WTC11 (cell line): ENCODE data around the gene VSIG10L2. TPM values are rescaled to one million over a fixed set of nuclear protein-coding genes. Genes with fewer than 3 reads are reported as not detected.
A peak's percentile ranks its signal among the peaks of the same experiment; 100 is the strongest.

ENCODE experiments used
- ARID4B ChIP-seq: sonication (generic); formaldehyde crosslinking; IDR thresholded peaks from 2 replicates; pipeline ENCODE4 v1.8.0; 2023; ENCODE audit warnings: missing genetic modification reagents, mild to moderate bottlenecking, borderline replicate concordance
- CREB1 ChIP-seq: sonication (generic); formaldehyde crosslinking; IDR thresholded peaks from 2 replicates; pipeline ENCODE4 v1.8.0; 2023; ENCODE audit warnings: mild to moderate bottlenecking, missing genetic modification reagents
- CREM ChIP-seq: sonication (generic); formaldehyde crosslinking; IDR thresholded peaks from 2 replicates; pipeline ENCODE4 v1.8.1; 2022; ENCODE audit warnings: mild to moderate bottlenecking, missing genetic modification reagents, moderate library complexity
- ELF4 ChIP-seq: sonication (generic); formaldehyde crosslinking; IDR thresholded peaks from 2 replicates; pipeline ENCODE4 v1.8.1; 2022; ENCODE audit warnings: low read depth, mild to moderate bottlenecking, moderate library complexity, missing genetic modification reagents
- ESRRA ChIP-seq: sonication (generic); formaldehyde crosslinking; IDR thresholded peaks from 2 replicates; pipeline ENCODE4 v1.8.1; 2022; ENCODE audit warnings: mild to moderate bottlenecking, missing genetic modification reagents, borderline replicate concordance
- FOXP4 ChIP-seq: sonication (generic); formaldehyde crosslinking; IDR thresholded peaks from 2 replicates; pipeline ENCODE4 v1.8.0; 2022; ENCODE audit warnings: mild to moderate bottlenecking, missing genetic modification reagents
- GTF2I ChIP-seq: fragments of 250-450 bp; sonication (Bioruptor Pico); conservative IDR thresholded peaks from 2 replicates; pipeline ENCODE4 v1.4.0; 2021; ENCODE audit warnings: mild to moderate bottlenecking
- KAT7 ChIP-seq: sonication (generic); formaldehyde crosslinking; IDR thresholded peaks from 2 replicates; pipeline ENCODE4 v1.8.1; 2023; ENCODE audit warnings: missing genetic modification reagents, mild to moderate bottlenecking, borderline replicate concordance
- MXD4 ChIP-seq: fragments of 250-450 bp; sonication (Bioruptor Pico); IDR thresholded peaks from 2 replicates; pipeline ENCODE4 v1.8.0; 2021; ENCODE audit warnings: mild to moderate bottlenecking, moderate library complexity, borderline replicate concordance
- NFYB ChIP-seq: sonication (generic); formaldehyde crosslinking; conservative IDR thresholded peaks from 2 replicates; pipeline ENCODE4 v1.8.0; 2022; ENCODE audit warnings: low read depth, missing genetic modification reagents
- NR2C2 ChIP-seq: sonication (generic); formaldehyde crosslinking; IDR thresholded peaks from 2 replicates; pipeline ENCODE4 v1.8.0; 2022; ENCODE audit warnings: mild to moderate bottlenecking, missing genetic modification reagents
- SP1 ChIP-seq: sonication (generic); formaldehyde crosslinking; conservative IDR thresholded peaks from 2 replicates; pipeline ENCODE4 v1.8.1; 2022; ENCODE audit warnings: missing genetic modification reagents
- TEAD4 ChIP-seq: sonication (generic); formaldehyde crosslinking; IDR thresholded peaks from 2 replicates; pipeline ENCODE4 v1.8.0; 2022; ENCODE audit warnings: mild to moderate bottlenecking, missing genetic modification reagents
- TP53 ChIP-seq: sonication (generic); formaldehyde crosslinking; IDR thresholded peaks from 2 replicates; pipeline ENCODE4 v1.8.1; 2023; ENCODE audit warnings: mild to moderate bottlenecking, missing genetic modification reagents
- ZBTB43 ChIP-seq: sonication (generic); formaldehyde crosslinking; IDR thresholded peaks from 2 replicates; pipeline ENCODE4 v1.8.1; 2023; ENCODE audit warnings: mild to moderate bottlenecking, missing genetic modification reagents
- ZNF396 ChIP-seq: fragments of 250-450 bp; sonication (Bioruptor Pico); IDR thresholded peaks from 2 replicates; pipeline ENCODE4 v1.8.0; 2021; ENCODE audit warnings: mild to moderate bottlenecking, moderate library complexity, borderline replicate concordance
- total RNA-seq: library from RNA; stranded (reverse); gene quantifications from 3 replicates; pipeline ENCODE4 v1.2.3, GENCODE V29; 2021
- TF ChIP-seq, protein P1 (sequence below): sonication (generic); formaldehyde crosslinking; IDR thresholded peaks from 2 replicates; pipeline ENCODE4 v1.8.1; 2023; ENCODE audit warnings: mild to moderate bottlenecking, missing genetic modification reagents, borderline replicate concordance
- TF ChIP-seq, protein P2 (sequence below): sonication (generic); formaldehyde crosslinking; IDR thresholded peaks from 2 replicates; pipeline ENCODE4 v1.8.1; 2023; ENCODE audit warnings: mild to moderate bottlenecking, missing genetic modification reagents, moderate library complexity
- TF ChIP-seq, protein P3 (sequence below): sonication (generic); formaldehyde crosslinking; IDR thresholded peaks from 2 replicates; pipeline ENCODE4 v1.8.1; 2022; ENCODE audit warnings: mild to moderate bottlenecking, missing genetic modification reagents, moderate library complexity, borderline replicate concordance

The VSIG10L2 gene
- total RNA-seq, 1 experiment from 2014 or later, result not detected

DNA sequence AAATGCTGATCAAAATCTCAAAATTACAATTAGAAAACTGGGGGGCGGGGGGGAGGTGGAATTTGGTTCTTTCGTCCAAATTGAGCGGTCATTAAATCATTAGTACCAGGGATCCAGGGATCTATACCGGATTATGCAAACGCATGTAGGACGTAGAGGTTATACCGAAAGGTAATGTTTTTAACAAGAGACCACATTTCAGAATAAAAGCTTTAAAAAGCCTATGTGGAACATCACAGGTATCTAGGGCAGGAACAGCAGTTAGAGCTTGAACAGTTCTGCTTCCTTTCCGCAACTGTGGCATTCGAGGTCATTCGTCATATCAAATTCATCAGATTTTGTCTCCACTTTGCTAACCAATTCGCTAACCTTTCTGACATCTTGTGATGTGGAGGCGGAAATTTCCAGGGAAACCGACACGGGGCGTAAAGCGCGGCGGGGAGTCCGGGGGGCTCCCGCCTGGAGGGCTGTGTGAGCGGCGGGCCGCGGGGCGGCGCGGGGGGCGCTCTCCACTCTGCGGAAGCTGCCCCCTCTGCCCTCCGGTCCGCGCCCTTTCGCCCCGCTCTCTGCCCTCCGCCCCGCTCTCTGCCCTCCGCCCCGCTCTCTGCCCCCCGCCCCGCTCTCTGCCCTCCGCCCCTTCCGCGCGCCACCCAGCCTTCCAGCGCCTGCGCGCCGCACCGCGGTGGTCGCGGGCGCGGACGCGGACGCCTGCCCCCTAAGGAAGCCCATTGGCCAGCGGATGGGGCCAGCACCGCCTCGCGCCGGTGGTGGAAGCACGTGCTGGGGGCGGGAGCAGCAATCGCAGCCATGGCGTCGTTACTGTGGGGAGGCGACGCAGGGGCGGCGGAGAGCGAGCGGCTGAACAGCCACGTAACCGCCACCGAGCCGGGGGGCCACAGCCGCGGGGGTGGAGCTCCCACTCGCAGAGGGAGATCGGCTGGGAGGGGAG lies 41.9 kb upstream of the VSIG10L2 start, which contains the start of gene DDX25 (continued):
- TF ChIP-seq, protein P1, sequence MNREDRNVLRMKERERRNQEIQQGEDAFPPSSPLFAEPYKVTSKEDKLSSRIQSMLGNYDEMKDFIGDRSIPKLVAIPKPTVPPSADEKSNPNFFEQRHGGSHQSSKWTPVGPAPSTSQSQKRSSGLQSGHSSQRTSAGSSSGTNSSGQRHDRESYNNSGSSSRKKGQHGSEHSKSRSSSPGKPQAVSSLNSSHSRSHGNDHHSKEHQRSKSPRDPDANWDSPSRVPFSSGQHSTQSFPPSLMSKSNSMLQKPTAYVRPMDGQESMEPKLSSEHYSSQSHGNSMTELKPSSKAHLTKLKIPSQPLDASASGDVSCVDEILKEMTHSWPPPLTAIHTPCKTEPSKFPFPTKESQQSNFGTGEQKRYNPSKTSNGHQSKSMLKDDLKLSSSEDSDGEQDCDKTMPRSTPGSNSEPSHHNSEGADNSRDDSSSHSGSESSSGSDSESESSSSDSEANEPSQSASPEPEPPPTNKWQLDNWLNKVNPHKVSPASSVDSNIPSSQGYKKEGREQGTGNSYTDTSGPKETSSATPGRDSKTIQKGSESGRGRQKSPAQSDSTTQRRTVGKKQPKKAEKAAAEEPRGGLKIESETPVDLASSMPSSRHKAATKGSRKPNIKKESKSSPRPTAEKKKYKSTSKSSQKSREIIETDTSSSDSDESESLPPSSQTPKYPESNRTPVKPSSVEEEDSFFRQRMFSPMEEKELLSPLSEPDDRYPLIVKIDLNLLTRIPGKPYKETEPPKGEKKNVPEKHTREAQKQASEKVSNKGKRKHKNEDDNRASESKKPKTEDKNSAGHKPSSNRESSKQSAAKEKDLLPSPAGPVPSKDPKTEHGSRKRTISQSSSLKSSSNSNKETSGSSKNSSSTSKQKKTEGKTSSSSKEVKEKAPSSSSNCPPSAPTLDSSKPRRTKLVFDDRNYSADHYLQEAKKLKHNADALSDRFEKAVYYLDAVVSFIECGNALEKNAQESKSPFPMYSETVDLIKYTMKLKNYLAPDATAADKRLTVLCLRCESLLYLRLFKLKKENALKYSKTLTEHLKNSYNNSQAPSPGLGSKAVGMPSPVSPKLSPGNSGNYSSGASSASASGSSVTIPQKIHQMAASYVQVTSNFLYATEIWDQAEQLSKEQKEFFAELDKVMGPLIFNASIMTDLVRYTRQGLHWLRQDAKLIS (CRISPR knock-in tag), result peak; percentile 100
- TF ChIP-seq TP53 (CRISPR knock-in tag) (peak; percentile 99), NFYB (CRISPR knock-in tag) (peak; percentile 89), ELF4 (CRISPR knock-in tag) (peak; percentile 99), KAT7 (peak; percentile 99), MXD4 (CRISPR knock-in tag) (no peak), TEAD4 (CRISPR knock-in tag) (peak; percentile 93), ZNF396 (0 out of 2 replicates have a peak, but pooled peaks have one; percentile 4), SP1 (peak; percentile 96), ARID4B (CRISPR knock-in tag) (peak; percentile 99), GTF2I (no peak), CREM (CRISPR knock-in tag) (peak; percentile 93), ZBTB43 (CRISPR knock-in tag) (peak; percentile 99), CREB1 (CRISPR knock-in tag) (peak; percentile 99), NR2C2 (CRISPR knock-in tag) (peak; percentile 90), ESRRA (peak; percentile 99), FOXP4 (peak; percentile 99)
- TF ChIP-seq, protein P2, sequence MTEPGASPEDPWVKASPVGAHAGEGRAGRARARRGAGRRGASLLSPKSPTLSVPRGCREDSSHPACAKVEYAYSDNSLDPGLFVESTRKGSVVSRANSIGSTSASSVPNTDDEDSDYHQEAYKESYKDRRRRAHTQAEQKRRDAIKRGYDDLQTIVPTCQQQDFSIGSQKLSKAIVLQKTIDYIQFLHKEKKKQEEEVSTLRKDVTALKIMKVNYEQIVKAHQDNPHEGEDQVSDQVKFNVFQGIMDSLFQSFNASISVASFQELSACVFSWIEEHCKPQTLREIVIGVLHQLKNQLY (CRISPR knock-in tag), result peak; percentile 93
- TF ChIP-seq, protein P3, sequence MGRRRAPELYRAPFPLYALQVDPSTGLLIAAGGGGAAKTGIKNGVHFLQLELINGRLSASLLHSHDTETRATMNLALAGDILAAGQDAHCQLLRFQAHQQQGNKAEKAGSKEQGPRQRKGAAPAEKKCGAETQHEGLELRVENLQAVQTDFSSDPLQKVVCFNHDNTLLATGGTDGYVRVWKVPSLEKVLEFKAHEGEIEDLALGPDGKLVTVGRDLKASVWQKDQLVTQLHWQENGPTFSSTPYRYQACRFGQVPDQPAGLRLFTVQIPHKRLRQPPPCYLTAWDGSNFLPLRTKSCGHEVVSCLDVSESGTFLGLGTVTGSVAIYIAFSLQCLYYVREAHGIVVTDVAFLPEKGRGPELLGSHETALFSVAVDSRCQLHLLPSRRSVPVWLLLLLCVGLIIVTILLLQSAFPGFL (CRISPR knock-in tag), result peak; percentile 96; the same call in 1 of the 2 replicates
